Measurements from ENCODE around the gene RPN2. TPM values are rescaled to one million over a fixed set of nuclear protein-coding genes. Genes with fewer than 3 reads are reported as not detected.

The RPN2 gene
- total and polyA plus RNA-seq, 10 of the 15 experiments (the other 5 are each of a cell fraction or from before 2014, with no cell fraction given), result 148 to 365 (median 228) TPM

DNA sequence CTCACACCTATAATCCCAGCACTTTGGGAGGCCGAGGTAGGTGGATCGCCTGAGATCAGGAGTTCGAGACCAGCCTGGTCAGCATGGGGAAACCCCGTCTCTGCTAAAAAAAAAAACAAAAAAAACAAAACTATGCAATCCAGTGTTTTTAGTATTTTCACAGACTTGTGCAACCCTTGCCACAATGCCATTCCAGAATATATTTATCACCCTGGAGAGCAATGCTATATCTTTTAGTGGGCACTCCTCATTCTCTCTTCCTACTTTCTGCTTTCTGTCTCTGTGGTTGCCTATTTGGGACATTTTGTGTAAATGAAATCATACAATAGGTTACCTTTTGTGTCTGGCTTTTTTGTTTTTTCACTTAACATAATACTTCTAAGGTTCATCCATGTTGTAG, 39.3 kb downstream of the RPN2 start (continued):
- TF ChIP-seq, protein P1, sequence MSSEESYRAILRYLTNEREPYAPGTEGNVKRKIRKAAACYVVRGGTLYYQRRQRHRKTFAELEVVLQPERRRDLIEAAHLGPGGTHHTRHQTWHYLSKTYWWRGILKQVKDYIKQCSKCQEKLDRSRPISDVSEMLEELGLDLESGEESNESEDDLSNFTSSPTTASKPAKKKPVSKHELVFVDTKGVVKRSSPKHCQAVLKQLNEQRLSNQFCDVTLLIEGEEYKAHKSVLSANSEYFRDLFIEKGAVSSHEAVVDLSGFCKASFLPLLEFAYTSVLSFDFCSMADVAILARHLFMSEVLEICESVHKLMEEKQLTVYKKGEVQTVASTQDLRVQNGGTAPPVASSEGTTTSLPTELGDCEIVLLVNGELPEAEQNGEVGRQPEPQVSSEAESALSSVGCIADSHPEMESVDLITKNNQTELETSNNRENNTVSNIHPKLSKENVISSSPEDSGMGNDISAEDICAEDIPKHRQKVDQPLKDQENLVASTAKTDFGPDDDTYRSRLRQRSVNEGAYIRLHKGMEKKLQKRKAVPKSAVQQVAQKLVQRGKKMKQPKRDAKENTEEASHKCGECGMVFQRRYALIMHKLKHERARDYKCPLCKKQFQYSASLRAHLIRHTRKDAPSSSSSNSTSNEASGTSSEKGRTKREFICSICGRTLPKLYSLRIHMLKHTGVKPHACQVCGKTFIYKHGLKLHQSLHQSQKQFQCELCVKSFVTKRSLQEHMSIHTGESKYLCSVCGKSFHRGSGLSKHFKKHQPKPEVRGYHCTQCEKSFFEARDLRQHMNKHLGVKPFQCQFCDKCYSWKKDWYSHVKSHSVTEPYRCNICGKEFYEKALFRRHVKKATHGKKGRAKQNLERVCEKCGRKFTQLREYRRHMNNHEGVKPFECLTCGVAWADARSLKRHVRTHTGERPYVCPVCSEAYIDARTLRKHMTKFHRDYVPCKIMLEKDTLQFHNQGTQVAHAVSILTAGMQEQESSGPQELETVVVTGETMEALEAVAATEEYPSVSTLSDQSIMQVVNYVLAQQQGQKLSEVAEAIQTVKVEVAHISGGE (CRISPR knock-in tag; IDR thresholded peaks at IDR 0.05), result no peak
- no peak for TF ChIP-seq PML (IDR thresholded peaks at IDR 0.05; ENCODE audit: low read length)
- no peak for TF ChIP-seq SRF (IDR thresholded peaks at IDR 0.05; ENCODE audit: low read depth in 2 of 2, low read length in 2 of 2)
- no peak for TF ChIP-seq CHD1 (IDR thresholded peaks at IDR 0.05; ENCODE audit: low read depth, low read length)
- no peak for TF ChIP-seq MTA2 (IDR thresholded peaks at IDR 0.05; ENCODE audit: low read depth)

DNA sequence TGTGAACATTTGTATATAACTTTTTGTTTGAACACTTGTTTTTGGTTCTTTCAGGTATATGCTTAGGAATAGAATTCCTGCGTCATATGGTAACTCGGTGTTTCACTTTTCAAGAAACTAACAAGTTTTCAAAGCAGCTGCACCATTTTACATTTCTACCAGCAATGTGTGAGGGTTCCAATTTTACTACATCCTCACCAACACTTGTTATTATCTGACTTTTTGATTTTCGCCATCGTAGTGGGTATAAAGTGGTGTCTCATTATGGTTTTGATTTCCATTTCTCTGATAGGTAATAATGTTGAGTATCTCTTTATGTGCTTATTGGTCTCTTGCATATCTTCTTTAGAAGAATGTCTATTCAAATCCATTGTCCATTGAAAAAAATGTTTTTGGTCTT, 39.8 kb downstream of the RPN2 start:
- ATAC-seq (no peak), FAIRE-seq (no peak), DNase-seq (ENCODE audit: low read depth, low spot score) (no peak)
- Histone ChIP-seq H3K79me2 (ENCODE audit: control insufficient read depth, insufficient read depth, low read length) (no peaks in the 10 kb centered on the region), H3K27me3 (replicated peaks in 1 of 2; ENCODE audit: control insufficient read depth in 2 of 2, insufficient read depth in 2 of 2, low read length in 1 of 2) (no peaks in the 10 kb centered on the region), H3K27ac (ENCODE audit: control insufficient read depth, insufficient read depth) (no peak overlapping the region), H3K9ac (ENCODE audit: control insufficient read depth, insufficient read depth, low read length) (no peak overlapping the region), H3K9me3 (replicated peaks; ENCODE audit: control insufficient read depth, insufficient read depth, low read length) (no peaks in the 10 kb centered on the region), H3K4me3 (no peak overlapping the region), H3K4me1 (ENCODE audit: control insufficient read depth, insufficient read depth, low read length) (no peaks in the 10 kb centered on the region), H3K36me3 (ENCODE audit: control insufficient read depth in 2 of 2, insufficient read depth in 2 of 2, low read length in 1 of 2) (peaks cover 10 to 31% of the 10 kb centered on the region in 2 experiments), H2AFZ (ENCODE audit: control insufficient read depth, low read depth, low read length) (no peak overlapping the region), H3K4me2 (ENCODE audit: control insufficient read depth, insufficient read depth) (no peak overlapping the region), H4K20me1 (ENCODE audit: control insufficient read depth, insufficient read depth) (peaks cover 2% of the 10 kb centered on the region; the same call in 1 of the 2 replicates)
- in situ Hi-C loops (cut with MboI), result no loop called here
- ChIA-PET POLR2A (no interaction called here), RAD21 (ENCODE audit: unreplicated experiment) (no interaction called here), SMC1A (ENCODE audit: uncharacterized antibody, unreplicated experiment) (no interaction called here), CTCF (no interaction called here)
- intact Hi-C loops (cut with micrococcal nuclease; ENCODE audit: unreplicated experiment), result no loop called here
- WGBS (ENCODE audit: insufficient coverage, insufficient replicate concordance, low lambda C conversion rate, missing lambda C conversion rate), result 61% methylated on average over 4 of the region's 4 CpGs
- no TSS peak for BruUV-seq (replicated peaks)
- no peak for TF ChIP-seq RAD21 (IDR thresholded peaks at IDR 0.05; ENCODE audit: insufficient read depth, low read depth, low read length)
- TF ChIP-seq NR2C1 (IDR thresholded peaks at IDR 0.05), result no peak
- no peak for TF ChIP-seq FOXM1 (IDR thresholded peaks at IDR 0.05; ENCODE audit: low read depth, low read length)
- no peak for TF ChIP-seq RAD51 (IDR thresholded peaks at IDR 0.05)
- TF ChIP-seq, protein P2, sequence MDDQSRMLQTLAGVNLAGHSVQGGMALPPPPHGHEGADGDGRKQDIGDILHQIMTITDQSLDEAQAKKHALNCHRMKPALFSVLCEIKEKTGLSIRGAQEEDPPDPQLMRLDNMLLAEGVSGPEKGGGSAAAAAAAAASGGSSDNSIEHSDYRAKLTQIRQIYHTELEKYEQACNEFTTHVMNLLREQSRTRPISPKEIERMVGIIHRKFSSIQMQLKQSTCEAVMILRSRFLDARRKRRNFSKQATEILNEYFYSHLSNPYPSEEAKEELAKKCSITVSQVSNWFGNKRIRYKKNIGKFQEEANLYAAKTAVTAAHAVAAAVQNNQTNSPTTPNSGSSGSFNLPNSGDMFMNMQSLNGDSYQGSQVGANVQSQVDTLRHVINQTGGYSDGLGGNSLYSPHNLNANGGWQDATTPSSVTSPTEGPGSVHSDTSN (IDR thresholded peaks at IDR 0.05; ENCODE audit: insufficient replicate concordance, low read depth, low read length), result no peak
- TF ChIP-seq, protein P3, sequence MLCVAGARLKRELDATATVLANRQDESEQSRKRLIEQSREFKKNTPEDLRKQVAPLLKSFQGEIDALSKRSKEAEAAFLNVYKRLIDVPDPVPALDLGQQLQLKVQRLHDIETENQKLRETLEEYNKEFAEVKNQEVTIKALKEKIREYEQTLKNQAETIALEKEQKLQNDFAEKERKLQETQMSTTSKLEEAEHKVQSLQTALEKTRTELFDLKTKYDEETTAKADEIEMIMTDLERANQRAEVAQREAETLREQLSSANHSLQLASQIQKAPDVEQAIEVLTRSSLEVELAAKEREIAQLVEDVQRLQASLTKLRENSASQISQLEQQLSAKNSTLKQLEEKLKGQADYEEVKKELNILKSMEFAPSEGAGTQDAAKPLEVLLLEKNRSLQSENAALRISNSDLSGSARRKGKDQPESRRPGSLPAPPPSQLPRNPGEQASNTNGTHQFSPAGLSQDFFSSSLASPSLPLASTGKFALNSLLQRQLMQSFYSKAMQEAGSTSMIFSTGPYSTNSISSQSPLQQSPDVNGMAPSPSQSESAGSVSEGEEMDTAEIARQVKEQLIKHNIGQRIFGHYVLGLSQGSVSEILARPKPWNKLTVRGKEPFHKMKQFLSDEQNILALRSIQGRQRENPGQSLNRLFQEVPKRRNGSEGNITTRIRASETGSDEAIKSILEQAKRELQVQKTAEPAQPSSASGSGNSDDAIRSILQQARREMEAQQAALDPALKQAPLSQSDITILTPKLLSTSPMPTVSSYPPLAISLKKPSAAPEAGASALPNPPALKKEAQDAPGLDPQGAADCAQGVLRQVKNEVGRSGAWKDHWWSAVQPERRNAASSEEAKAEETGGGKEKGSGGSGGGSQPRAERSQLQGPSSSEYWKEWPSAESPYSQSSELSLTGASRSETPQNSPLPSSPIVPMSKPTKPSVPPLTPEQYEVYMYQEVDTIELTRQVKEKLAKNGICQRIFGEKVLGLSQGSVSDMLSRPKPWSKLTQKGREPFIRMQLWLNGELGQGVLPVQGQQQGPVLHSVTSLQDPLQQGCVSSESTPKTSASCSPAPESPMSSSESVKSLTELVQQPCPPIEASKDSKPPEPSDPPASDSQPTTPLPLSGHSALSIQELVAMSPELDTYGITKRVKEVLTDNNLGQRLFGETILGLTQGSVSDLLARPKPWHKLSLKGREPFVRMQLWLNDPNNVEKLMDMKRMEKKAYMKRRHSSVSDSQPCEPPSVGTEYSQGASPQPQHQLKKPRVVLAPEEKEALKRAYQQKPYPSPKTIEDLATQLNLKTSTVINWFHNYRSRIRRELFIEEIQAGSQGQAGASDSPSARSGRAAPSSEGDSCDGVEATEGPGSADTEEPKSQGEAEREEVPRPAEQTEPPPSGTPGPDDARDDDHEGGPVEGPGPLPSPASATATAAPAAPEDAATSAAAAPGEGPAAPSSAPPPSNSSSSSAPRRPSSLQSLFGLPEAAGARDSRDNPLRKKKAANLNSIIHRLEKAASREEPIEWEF (IDR thresholded peaks at IDR 0.05; ENCODE audit: insufficient replicate concordance, low read depth, low read length), result no peak
- TF ChIP-seq, protein P4, sequence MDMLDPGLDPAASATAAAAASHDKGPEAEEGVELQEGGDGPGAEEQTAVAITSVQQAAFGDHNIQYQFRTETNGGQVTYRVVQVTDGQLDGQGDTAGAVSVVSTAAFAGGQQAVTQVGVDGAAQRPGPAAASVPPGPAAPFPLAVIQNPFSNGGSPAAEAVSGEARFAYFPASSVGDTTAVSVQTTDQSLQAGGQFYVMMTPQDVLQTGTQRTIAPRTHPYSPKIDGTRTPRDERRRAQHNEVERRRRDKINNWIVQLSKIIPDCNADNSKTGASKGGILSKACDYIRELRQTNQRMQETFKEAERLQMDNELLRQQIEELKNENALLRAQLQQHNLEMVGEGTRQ (IDR thresholded peaks at IDR 0.05; ENCODE audit: borderline replicate concordance, low read depth, low read length), result no peak
- TF ChIP-seq SMAD1 (IDR thresholded peaks at IDR 0.05; ENCODE audit: low read depth, partially characterized antibody), result no peak
